ENCODE measurements around the gene EFNA5. TPM values are rescaled to one million over a fixed set of nuclear protein-coding genes. Genes with fewer than 3 reads are reported as not detected.

EFNA5 gene
- total RNA-seq, 1 experiment from 2014 or later = 51.2 TPM

GRCh38 chr5:107513337-107514085 is 157.2 kb downstream of the EFNA5 start:
- Mint-ChIP-seq H3K27ac (ENCODE audit: low read depth, unreplicated experiment) (no peak overlapping the region), H3K36me3 (ENCODE audit: insufficient read depth, unreplicated experiment) (peaks cover 11% of the 10 kb centered on the region), H3K9me3 (ENCODE audit: unreplicated experiment) (no peaks in the 10 kb centered on the region), H3K4me1 (ENCODE audit: insufficient read depth, unreplicated experiment) (peaks cover 15% of the 10 kb centered on the region), H3K4me3 (ENCODE audit: unreplicated experiment) (no peak overlapping the region), H3K27me3 (ENCODE audit: insufficient read depth, unreplicated experiment) (no peaks in the 10 kb centered on the region)
- CTCF ChIA-PET = interaction anchor here (0.6 to 2.0 kb wide), 5 partner anchors 8 to 1209 kb away, joined by 3 to 5 read pairs (median 3); no protein-coding TSS in a partner anchor
- DNase-seq (ENCODE audit: unreplicated experiment) = no peak
- no TSS peak for BruUV-seq (replicated peaks)
- POLR2A ChIA-PET = interaction anchor here (0.7 to 2.5 kb wide), 4 partner anchors 7 to 158 kb away, joined by 3 to 7 read pairs (median 4); no protein-coding TSS in a partner anchor
- TF ChIP-seq, protein P1, sequence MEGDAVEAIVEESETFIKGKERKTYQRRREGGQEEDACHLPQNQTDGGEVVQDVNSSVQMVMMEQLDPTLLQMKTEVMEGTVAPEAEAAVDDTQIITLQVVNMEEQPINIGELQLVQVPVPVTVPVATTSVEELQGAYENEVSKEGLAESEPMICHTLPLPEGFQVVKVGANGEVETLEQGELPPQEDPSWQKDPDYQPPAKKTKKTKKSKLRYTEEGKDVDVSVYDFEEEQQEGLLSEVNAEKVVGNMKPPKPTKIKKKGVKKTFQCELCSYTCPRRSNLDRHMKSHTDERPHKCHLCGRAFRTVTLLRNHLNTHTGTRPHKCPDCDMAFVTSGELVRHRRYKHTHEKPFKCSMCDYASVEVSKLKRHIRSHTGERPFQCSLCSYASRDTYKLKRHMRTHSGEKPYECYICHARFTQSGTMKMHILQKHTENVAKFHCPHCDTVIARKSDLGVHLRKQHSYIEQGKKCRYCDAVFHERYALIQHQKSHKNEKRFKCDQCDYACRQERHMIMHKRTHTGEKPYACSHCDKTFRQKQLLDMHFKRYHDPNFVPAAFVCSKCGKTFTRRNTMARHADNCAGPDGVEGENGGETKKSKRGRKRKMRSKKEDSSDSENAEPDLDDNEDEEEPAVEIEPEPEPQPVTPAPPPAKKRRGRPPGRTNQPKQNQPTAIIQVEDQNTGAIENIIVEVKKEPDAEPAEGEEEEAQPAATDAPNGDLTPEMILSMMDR (IDR thresholded peaks at IDR 0.05; ENCODE audit: unreplicated experiment) = no peak
- intact Hi-C loops (cut with micrococcal nuclease) = no loop called here

DNA sequence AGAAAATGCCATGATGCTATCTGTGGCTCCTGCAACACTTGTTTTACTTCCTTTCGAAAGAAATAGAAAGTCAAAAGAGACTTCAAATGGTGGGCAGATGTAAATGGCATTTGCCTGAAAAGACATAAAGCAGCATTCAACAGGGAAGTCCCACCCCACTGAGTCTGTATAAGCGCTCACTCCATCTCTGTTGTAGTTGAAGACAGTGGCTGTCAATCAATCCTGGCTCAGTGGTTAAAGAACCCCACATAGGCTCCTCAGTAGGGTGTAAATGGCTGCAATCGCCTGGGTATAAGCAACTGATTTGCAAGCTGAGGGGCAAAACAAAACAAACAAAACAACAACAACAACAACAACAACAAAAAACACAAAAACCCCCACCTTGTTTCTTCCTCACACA is 158.7 kb downstream of the EFNA5 start:
- no peak for DNase-seq (ENCODE audit: unreplicated experiment)
- no TSS peak for BruUV-seq (replicated peaks)
- H3K4me3 Mint-ChIP-seq (ENCODE audit: unreplicated experiment) = no peak overlapping the region
- H3K27me3 Mint-ChIP-seq (ENCODE audit: insufficient read depth, unreplicated experiment) = no peaks in the 10 kb centered on the region
- ChIA-PET CTCF (interaction anchor here (0.6 to 2.0 kb wide), 4 partner anchors 8 to 1208 kb away, joined by 3 to 5 read pairs (median 4); no protein-coding TSS in a partner anchor), POLR2A (interaction anchor here (1.0 to 2.2 kb wide), 2 partner anchors 8 to 9 kb away, joined by 3 to 7 read pairs; no protein-coding TSS in a partner anchor)
- H3K27ac Mint-ChIP-seq (ENCODE audit: low read depth, unreplicated experiment) = no peak overlapping the region
- peaks cover 17% of the 10 kb centered on the region for H3K36me3 Mint-ChIP-seq (ENCODE audit: insufficient read depth, unreplicated experiment)
- TF ChIP-seq, protein P1 (IDR thresholded peaks at IDR 0.05; ENCODE audit: unreplicated experiment) = no peak
- H3K9me3 Mint-ChIP-seq (ENCODE audit: unreplicated experiment) = no peaks in the 10 kb centered on the region
- intact Hi-C loops (cut with micrococcal nuclease) = no loop called here
- H3K4me1 Mint-ChIP-seq (ENCODE audit: insufficient read depth, unreplicated experiment) = peaks cover 15% of the 10 kb centered on the region

DNA sequence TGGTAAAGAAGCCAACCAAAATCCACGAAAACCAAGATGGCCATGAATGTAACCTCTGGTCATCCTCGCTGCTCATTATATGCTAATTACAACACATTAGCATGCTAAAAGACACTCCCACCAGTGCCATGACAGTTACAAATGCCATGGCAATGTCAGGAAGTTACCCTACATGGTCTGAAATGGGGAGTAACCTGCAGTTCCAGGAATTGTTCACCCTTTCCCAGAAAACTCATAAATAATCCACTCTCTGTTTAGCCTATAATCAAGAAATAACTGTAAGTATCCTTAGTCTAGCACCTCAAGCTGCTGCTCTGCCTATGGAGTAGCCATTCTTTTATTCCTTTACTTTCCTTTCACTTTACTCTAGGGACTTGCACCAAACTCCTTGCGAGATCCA is 160.6 kb downstream of the EFNA5 start:
- H3K9me3 Mint-ChIP-seq (ENCODE audit: unreplicated experiment) = no peaks in the 10 kb centered on the region
- peaks cover 27% of the 10 kb centered on the region for H3K4me1 Mint-ChIP-seq (ENCODE audit: insufficient read depth, unreplicated experiment)
- no peak overlapping the region for H3K4me3 Mint-ChIP-seq (ENCODE audit: unreplicated experiment)
- TF ChIP-seq, protein P1 (IDR thresholded peaks at IDR 0.05; ENCODE audit: unreplicated experiment) = no peak
- POLR2A ChIA-PET = interaction anchor here (0.7 kb wide), 1 partner anchor 11 kb away, joined by 3 read pairs; no protein-coding TSS in a partner anchor
- no peaks in the 10 kb centered on the region for H3K27me3 Mint-ChIP-seq (ENCODE audit: insufficient read depth, unreplicated experiment)
- CTCF ChIA-PET = no interaction called here
- intact Hi-C loops (cut with micrococcal nuclease) = no loop called here
- BruUV-seq (replicated peaks) = no TSS peak
- no peak overlapping the region for H3K27ac Mint-ChIP-seq (ENCODE audit: low read depth, unreplicated experiment)
- peaks cover 17% of the 10 kb centered on the region for H3K36me3 Mint-ChIP-seq (ENCODE audit: insufficient read depth, unreplicated experiment)
- DNase-seq (ENCODE audit: unreplicated experiment) = no peak

- no peak overlapping the region for H3K27ac Mint-ChIP-seq (ENCODE audit: low read depth, unreplicated experiment)
- no peak for DNase-seq (ENCODE audit: unreplicated experiment)
- peaks cover 16% of the 10 kb centered on the region for H3K4me1 Mint-ChIP-seq (ENCODE audit: insufficient read depth, unreplicated experiment)
- CTCF ChIA-PET = no interaction called here
- H3K9me3 Mint-ChIP-seq (ENCODE audit: unreplicated experiment) = no peaks in the 10 kb centered on the region
- no peaks in the 10 kb centered on the region for H3K27me3 Mint-ChIP-seq (ENCODE audit: insufficient read depth, unreplicated experiment)
- no TSS peak for BruUV-seq (replicated peaks)
- H3K4me3 Mint-ChIP-seq (ENCODE audit: unreplicated experiment) = no peak overlapping the region
- TF ChIP-seq, protein P1 (IDR thresholded peaks at IDR 0.05; ENCODE audit: unreplicated experiment) = no peak
- peaks cover 17% of the 10 kb centered on the region for H3K36me3 Mint-ChIP-seq (ENCODE audit: insufficient read depth, unreplicated experiment)
- POLR2A ChIA-PET = no interaction called here
- intact Hi-C loops (cut with micrococcal nuclease) = no loop called here
Measured at GRCh38 chr5:107508097-107508496, 162.6 kb downstream of the EFNA5 start.

Data from MCF 10A (cell line).